Measurements from ENCODE around the gene PRKCI.

The PRKCI gene

GRCh38 chr3:170301405-170301804, 79.2 kb downstream of the PRKCI start:
- H3K36me3 ChIP-seq (ENCODE audit: insufficient read depth, insufficient read length, low read length) = peaks cover 61% of the 10 kb centered on the region

GRCh38 chr3:170302008-170302407, 79.8 kb downstream of the PRKCI start:
- Histone ChIP-seq H3K9ac (ENCODE audit: insufficient read length, low read depth) (no peak overlapping the region), H3K9me3 (ENCODE audit: insufficient read depth, low read length) (no peaks in the 10 kb centered on the region), H3K4me1 (ENCODE audit: insufficient read depth, insufficient read length) (no peaks in the 10 kb centered on the region), H3K36me3 (ENCODE audit: insufficient read depth, insufficient read length, low read length) (peaks cover 62% of the 10 kb centered on the region), H3K4me3 (ENCODE audit: insufficient read length, low read depth) (no peak overlapping the region), H3K27me3 (ENCODE audit: insufficient read depth, insufficient read length) (no peaks in the 10 kb centered on the region)
- DNase-seq (ENCODE audit: low read depth, low spot score) = no peak
- TF ChIP-seq SUZ12 (IDR thresholded peaks at IDR 0.05; ENCODE audit: extremely low read depth, insufficient read depth, insufficient read length) (no peak), ZNF274 (IDR thresholded peaks at IDR 0.05; ENCODE audit: low read depth, low read length) (no peak), YY1 (IDR thresholded peaks at IDR 0.05; ENCODE audit: insufficient read depth, insufficient read length) (no peak)

More at GRCh38 chr3:170301405-170301804, 79.2 kb downstream of the PRKCI start:
- no peaks in the 10 kb centered on the region for H3K4me1 ChIP-seq (ENCODE audit: insufficient read depth, insufficient read length)
- no peak overlapping the region for H3K4me3 ChIP-seq (ENCODE audit: insufficient read length, low read depth)
- H3K9me3 ChIP-seq (ENCODE audit: insufficient read depth, low read length) = no peaks in the 10 kb centered on the region
- no peak for TF ChIP-seq SUZ12 (IDR thresholded peaks at IDR 0.05; ENCODE audit: extremely low read depth, insufficient read depth, insufficient read length)
- no peak for TF ChIP-seq YY1 (IDR thresholded peaks at IDR 0.05; ENCODE audit: insufficient read depth, insufficient read length)
- TF ChIP-seq ZNF274 (IDR thresholded peaks at IDR 0.05; ENCODE audit: low read depth, low read length) = no peak
- DNase-seq (ENCODE audit: low read depth, low spot score) = no peak
- no peaks in the 10 kb centered on the region for H3K27me3 ChIP-seq (ENCODE audit: insufficient read depth, insufficient read length)
- H3K9ac ChIP-seq (ENCODE audit: insufficient read length, low read depth) = no peak overlapping the region

GRCh38 chr3:170306015-170306414, 83.8 kb downstream of the PRKCI start:
- no peak for DNase-seq (ENCODE audit: low read depth, low spot score)
- no peaks in the 10 kb centered on the region for H3K27me3 ChIP-seq (ENCODE audit: insufficient read depth, insufficient read length)
- no peak overlapping the region for H3K4me3 ChIP-seq (ENCODE audit: insufficient read length, low read depth)
- H3K4me1 ChIP-seq (ENCODE audit: insufficient read depth, insufficient read length) = peaks cover 2% of the 10 kb centered on the region
- no peak overlapping the region for H3K9ac ChIP-seq (ENCODE audit: insufficient read length, low read depth)
- TF ChIP-seq YY1 (IDR thresholded peaks at IDR 0.05; ENCODE audit: insufficient read depth, insufficient read length) (no peak), SUZ12 (IDR thresholded peaks at IDR 0.05; ENCODE audit: extremely low read depth, insufficient read depth, insufficient read length) (no peak), ZNF274 (IDR thresholded peaks at IDR 0.05; ENCODE audit: low read depth, low read length) (no peak)
- H3K36me3 ChIP-seq (ENCODE audit: insufficient read depth, insufficient read length, low read length) = peaks cover 33% of the 10 kb centered on the region
- H3K9me3 ChIP-seq (ENCODE audit: insufficient read depth, low read length) = no peaks in the 10 kb centered on the region

DNA sequence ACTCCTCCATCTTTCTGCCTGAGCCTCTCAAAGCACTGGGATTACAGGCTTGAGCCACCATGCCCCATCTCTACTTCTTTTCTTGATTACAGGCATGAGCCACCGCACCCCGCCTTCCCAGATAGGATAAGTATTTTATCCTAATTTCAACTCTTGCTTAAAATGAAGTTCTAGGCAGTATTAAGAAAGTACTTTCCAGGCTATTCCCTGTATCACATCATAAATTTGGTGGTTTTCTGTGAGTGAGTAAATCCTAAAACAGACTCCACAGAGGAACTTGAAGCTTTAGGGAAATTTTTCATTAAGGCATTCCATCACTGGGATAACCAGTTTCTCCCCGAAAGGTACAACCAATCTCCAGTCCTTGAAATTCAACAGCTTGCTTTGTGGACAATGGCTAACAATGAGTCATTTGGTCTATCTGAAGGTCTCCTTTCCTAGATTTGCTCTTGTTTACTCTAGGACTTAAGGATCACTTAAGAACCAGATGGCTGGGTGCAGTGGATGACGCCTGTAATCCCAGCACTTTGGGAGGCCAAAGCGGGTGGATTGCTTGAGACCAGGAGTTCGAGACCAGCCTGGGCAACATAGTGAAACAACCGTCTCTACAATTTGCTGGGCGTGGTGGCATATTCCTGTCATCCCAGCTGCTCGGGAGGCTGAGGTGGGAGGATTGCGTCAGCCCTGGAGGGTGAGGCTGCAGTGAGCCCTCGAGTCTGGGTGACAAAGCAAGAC, 85.6 kb downstream of the PRKCI start:
- TF ChIP-seq ZNF274 (IDR thresholded peaks at IDR 0.05; ENCODE audit: low read depth, low read length) (no peak), SUZ12 (IDR thresholded peaks at IDR 0.05; ENCODE audit: extremely low read depth, insufficient read depth, insufficient read length) (no peak), YY1 (IDR thresholded peaks at IDR 0.05; ENCODE audit: insufficient read depth, insufficient read length) (no peak)
- H3K9ac ChIP-seq (ENCODE audit: insufficient read length, low read depth) = no peak overlapping the region
- DNase-seq (ENCODE audit: low read depth, low spot score) = no peak
- H3K36me3 ChIP-seq (ENCODE audit: insufficient read depth, insufficient read length, low read length) = peaks cover 15% of the 10 kb centered on the region
- H3K4me3 ChIP-seq (ENCODE audit: insufficient read length, low read depth) = no peak overlapping the region
- no peaks in the 10 kb centered on the region for H3K27me3 ChIP-seq (ENCODE audit: insufficient read depth, insufficient read length)
- no peaks in the 10 kb centered on the region for H3K9me3 ChIP-seq (ENCODE audit: insufficient read depth, low read length)
- peaks cover 2% of the 10 kb centered on the region for H3K4me1 ChIP-seq (ENCODE audit: insufficient read depth, insufficient read length)

DNA sequence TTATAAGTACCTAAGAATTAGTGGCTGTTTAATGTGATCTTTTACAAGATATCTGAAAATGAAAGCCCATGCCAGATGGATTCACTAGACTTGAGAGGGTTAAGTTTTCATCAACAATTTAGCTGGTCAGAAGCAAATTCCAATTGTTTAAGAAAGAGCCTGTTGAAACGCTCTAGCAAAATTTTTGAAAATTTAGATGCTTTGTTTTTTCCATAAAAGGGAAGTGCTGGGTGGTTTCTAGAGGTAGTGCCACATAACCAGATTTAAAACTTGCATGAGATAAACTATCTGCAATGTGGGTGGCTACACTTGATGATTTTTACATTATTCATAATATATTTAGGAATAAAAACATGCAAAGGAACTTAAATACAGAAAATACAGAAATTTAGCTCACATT, 86.8 kb downstream of the PRKCI start:
- Histone ChIP-seq H3K9me3 (ENCODE audit: insufficient read depth, low read length) (no peaks in the 10 kb centered on the region), H3K4me1 (ENCODE audit: insufficient read depth, insufficient read length) (peaks cover 2% of the 10 kb centered on the region), H3K36me3 (ENCODE audit: insufficient read depth, insufficient read length, low read length) (peaks cover 7% of the 10 kb centered on the region), H3K27me3 (ENCODE audit: insufficient read depth, insufficient read length) (no peaks in the 10 kb centered on the region), H3K9ac (ENCODE audit: insufficient read length, low read depth) (no peak overlapping the region), H3K4me3 (ENCODE audit: insufficient read length, low read depth) (no peak overlapping the region)
- no peak for DNase-seq (ENCODE audit: low read depth, low spot score)
- TF ChIP-seq SUZ12 (IDR thresholded peaks at IDR 0.05; ENCODE audit: extremely low read depth, insufficient read depth, insufficient read length) (no peak), ZNF274 (IDR thresholded peaks at IDR 0.05; ENCODE audit: low read depth, low read length) (no peak), YY1 (IDR thresholded peaks at IDR 0.05; ENCODE audit: insufficient read depth, insufficient read length) (no peak)

GRCh38 chr3:170317954-170318353, 95.7 kb downstream of the PRKCI start:
- Histone ChIP-seq H3K9ac (ENCODE audit: insufficient read length, low read depth) (no peak overlapping the region), H3K36me3 (ENCODE audit: insufficient read depth, insufficient read length, low read length) (no peaks in the 10 kb centered on the region), H3K4me3 (ENCODE audit: insufficient read length, low read depth) (no peak overlapping the region), H3K27me3 (ENCODE audit: insufficient read depth, insufficient read length) (no peaks in the 10 kb centered on the region), H3K4me1 (ENCODE audit: insufficient read depth, insufficient read length) (no peaks in the 10 kb centered on the region), H3K9me3 (ENCODE audit: insufficient read depth, low read length) (no peaks in the 10 kb centered on the region)
- TF ChIP-seq YY1 (IDR thresholded peaks at IDR 0.05; ENCODE audit: insufficient read depth, insufficient read length) = no peak
- DNase-seq (ENCODE audit: low read depth, low spot score) = no peak

- H3K4me3 ChIP-seq (ENCODE audit: insufficient read length, low read depth) = no peak overlapping the region
- no peaks in the 10 kb centered on the region for H3K27me3 ChIP-seq (ENCODE audit: insufficient read depth, insufficient read length)
- H3K4me1 ChIP-seq (ENCODE audit: insufficient read depth, insufficient read length) = no peaks in the 10 kb centered on the region
- H3K36me3 ChIP-seq (ENCODE audit: insufficient read depth, insufficient read length, low read length) = no peaks in the 10 kb centered on the region
- no peak overlapping the region for H3K9ac ChIP-seq (ENCODE audit: insufficient read length, low read depth)
- no peak for DNase-seq (ENCODE audit: low read depth, low spot score)
- TF ChIP-seq ZNF274 (IDR thresholded peaks at IDR 0.05; ENCODE audit: low read depth, low read length) (no peak), SUZ12 (IDR thresholded peaks at IDR 0.05; ENCODE audit: extremely low read depth, insufficient read depth, insufficient read length) (no peak), YY1 (IDR thresholded peaks at IDR 0.05; ENCODE audit: insufficient read depth, insufficient read length) (no peak)
- 0 out of 2 replicates have a peak, but pooled peaks cover 1% of the 10 kb centered on the region for H3K9me3 ChIP-seq (ENCODE audit: insufficient read depth, low read length)
These were observed 98.4 kb downstream of the PRKCI start for GRCh38 chr3:170320461-170321121.

Measured in NT2/D1 (cell line).